Occipital lobe (tissue), 2 donors: ENCODE measurements around the gene CEP164. TPM values are rescaled to one million over a fixed set of nuclear protein-coding genes. Genes with fewer than 3 reads are reported as not detected.
"Not testable (repeated sequence)": the region's sequence is repeated elsewhere in the genome, so short reads cannot be mapped to it uniquely, and the experiment has no call there.

Experiments used
- DNase-seq: peaks from one replicate; lab custom pipeline; 2025; lab: John Stamatoyannopoulos, UW
- total RNA-seq: library from RNA; depleted of rRNA; stranded (reverse); fragments of >200 nt; gene quantifications from one replicate; pipeline ENCODE4 v1.2.3, GENCODE V29; 2014

The CEP164 gene
- total RNA-seq, 1 donor from 2014 or later, result 19.5 TPM

DNA sequence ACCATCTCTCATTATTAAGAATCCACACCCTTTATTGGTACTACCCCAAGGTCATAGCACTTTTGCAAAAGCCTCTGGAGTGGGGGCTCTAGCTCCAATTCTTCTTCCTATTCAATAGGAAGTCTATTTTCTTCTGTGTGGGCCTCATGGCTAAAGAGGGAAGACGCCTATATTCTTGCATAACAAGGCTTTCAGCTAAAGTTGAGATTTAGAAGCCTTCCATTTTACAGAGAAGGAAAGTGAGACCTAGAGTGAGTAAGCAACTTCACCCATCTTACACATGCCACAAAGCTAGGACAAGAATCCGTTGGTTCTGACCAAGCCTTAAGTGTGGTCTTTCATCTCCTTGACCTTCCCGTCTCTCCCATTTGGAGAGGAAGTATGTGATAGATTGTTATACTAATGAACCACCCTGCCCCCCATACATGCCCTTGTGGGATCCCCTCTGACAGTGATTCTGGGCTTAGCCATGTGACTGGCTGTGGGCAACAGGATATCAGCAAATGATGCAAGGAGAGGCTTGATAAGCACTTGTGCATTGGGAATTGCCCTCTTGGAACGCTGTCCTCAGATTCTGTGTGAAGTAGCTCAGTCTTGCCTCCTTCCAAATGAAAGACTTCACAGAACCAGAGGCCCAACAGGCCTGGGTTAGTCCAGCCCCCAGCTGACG, 23.9 kb upstream of the CEP164 start:
- DNase-seq, result no peak

DNA sequence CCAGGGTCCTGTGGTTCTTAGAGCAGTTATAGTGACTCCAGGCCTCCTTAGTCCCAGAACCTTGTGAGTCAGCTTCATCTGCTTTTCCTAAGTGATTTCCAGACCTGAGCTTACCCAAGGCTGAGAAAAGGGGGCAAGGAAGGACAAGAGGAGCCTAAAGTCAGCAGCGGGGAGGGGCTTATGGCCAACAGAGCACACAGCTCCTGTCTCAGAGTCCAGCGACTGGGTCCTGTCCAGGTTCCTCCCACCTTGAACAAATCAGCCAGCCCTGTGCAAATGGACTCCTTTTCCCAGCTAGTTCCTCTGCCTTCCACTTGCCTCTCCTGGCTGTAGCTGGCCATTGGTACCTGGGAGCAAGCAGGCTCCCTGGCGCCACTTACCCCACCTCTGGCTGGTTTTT, 22.5 kb upstream of the CEP164 start:
- no peak for DNase-seq

DNA sequence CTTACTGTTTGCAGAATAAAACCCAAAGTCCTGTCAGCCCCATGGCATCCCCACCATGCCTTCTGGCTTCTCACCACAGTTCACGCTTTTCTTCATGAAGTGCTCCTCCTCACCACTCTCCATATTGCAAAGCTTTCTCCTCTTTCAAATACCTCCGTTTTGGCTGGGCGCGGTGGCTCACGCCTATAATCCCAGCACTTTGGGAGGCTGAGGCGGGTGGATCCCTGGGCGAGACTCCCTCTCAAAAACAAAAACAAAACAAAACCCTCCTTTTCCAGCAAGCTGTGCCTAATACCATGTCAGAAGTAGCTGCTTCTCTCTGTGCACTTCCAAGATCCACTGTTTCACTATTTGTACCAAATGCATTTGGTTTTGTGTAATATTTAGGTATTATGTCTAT, 18.3 kb upstream of the CEP164 start:
- no peak for DNase-seq

DNA sequence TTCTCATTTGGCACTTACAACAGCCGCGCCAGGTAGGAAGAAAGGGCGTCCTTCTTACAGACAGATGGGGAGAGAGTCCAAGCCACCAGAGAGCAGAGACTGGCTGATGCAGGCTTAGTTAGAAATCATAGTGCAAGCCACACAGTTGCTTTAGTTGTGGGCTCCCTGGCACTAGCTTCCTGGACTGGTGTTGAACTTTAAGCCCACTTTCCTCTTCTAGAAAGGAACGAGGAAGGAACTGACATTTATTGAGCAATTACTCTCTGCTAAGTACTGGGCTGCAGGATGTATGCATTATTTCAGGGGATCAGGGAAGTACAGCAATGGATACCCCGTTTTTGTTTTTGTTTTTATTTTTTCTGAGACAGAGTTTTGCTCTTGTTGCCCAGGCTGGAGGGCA, 14.6 kb upstream of the CEP164 start:
- DNase-seq, result no peak

DNA sequence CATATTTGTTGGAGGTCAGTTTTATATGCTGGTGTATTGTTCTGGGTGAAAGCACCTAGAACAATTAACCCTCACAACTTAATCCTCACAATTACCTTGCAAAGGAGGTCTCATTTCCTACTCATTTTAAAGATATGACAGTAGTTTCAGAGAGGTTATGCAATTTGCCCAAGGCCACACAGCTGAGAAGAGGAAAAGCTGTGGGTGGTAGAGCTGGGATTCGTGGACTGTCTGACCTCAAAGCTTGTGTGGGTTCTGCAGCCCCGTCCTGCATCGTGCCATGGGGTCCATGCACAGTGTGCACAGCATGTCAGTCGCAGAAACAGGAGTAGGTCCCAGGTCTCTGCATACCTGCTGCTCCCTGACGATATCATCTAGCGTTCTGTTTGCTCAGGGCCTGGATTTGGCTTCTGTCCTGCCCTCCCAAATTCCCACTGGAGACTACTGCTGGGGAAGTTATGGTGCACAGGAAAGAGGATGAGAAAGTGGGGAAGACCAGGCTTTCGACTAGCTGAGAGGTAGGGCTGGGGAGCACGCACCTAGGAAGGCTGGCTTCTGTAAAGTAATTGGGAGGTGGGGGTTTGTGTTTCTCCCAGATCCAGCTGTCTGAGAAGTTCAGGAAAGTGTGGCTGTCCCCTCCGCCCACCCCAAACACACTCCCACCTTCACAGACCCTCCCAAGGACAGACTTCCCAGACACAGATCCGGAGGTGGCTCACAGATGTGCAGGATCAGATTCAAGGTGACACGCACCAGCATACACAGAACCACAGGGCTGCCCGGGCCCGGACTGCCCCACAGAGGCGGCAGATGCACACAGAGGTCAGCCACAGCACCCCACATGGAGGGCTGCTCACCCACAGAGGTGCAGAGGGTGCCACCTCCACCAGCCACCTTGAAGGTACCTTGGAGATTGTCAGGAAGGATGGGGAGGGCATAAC, 13.6 kb upstream of the CEP164 start:
- DNase-seq, result no peak

DNA sequence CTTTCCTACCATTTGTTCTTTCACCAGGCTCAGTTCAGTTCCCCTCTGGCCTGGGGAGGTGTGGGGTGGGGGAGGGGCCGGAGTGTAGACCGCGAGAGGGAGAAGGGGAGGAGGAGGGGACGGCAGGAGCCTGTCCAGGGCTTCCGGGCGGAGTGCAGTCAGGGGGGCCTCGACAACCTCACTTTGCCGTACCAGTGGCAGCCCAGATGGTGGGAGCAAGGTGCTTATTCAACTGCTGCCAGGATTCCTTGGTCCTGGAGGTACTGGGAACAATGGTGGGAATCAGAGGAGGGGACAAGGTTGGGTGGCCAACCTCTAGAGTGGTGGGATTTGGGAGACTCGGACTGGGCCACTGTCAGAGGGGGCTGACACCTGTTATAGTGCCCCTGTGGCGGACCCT, 12.8 kb upstream of the CEP164 start:
- no peak for DNase-seq

DNA sequence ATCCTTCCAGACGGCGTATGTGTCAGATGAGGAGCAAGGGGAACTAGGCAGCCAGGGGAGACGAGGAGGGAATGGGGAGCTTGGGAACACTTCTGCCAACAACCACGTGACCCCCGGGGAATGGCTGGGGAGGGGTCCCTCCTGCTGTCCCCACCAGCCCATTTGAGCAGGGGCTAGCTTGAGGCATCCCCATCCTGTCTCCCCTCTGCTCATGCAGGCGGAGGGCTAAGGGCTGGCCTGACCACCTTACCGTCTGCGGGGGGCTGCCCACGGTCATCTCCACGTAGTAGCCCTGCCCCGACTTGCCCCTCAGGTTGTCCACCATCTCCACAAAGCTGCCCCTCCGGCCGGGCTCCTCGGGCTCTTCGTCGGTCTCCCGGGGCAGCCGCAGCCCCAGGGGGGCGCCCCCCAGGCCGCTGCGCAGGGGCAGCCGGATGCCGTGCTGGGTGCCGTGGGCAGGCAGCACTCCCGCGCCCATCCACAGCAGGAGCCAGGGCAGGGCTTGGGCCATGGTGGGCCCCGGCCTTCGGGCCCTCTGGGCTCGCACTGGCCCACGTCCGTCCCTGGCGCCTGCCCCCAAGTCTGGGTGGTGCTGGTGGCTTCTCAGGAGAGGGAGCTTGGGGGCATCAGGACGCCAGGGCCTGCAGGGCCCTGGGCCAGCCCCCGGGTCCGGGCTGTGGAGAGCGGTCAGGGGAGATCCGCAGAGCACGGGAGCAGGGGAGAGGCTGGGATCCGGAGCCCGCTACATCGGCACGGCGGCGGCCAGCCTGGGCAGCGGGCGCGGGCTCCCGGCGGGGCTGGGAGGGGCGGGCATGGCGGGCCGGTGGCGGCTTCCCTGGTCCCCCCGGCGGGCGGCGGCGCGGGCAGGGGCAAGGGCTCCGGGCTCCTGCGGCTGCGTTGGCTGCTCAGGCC, 12.1 kb upstream of the CEP164 start:
- DNase-seq, result no peak

DNA sequence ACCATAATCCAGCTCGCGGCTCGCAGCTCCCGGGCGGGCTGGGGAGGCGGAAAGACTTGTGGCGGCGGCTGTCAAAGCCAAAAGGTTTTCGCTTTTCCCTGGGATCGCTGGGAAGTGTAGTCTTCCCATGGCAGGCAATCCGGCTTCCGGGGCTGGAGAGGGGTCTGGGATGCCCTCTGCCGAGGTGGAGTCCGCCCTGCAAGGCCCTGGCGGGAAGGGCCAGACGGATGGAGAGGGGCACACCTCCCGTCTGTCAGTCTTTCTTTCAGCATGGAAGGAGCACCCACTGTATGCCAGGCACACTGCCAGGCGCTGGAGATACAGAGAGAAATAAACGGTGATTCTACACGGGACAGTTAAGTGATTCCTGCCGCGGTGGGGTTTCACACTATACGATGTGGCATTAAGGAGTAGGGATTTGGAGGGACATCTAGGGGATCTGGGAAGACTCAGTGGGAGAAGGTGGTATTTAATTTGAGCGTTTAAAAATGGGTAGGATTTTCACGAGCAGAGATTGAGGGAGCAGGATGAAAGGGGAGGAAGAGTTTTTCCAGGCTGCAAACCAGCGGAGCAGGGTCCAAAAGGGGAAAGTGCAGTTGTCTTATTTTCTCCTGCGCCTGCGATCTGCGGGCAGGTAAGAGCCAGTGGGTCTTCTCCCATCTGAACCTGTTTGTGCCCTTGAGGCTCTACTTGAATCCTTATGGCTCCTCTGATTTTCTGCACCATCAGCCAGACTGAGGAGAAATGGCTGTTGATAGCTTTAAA, 11.3 kb upstream of the CEP164 start, which contains the start of gene BACE1:
BACE1 (minus strand) TSS at position 60 of the 765 bp plus-strand sequence. CDS start 461 bp downstream, outside the sequence.
- peak; percentile 87 for DNase-seq

DNA sequence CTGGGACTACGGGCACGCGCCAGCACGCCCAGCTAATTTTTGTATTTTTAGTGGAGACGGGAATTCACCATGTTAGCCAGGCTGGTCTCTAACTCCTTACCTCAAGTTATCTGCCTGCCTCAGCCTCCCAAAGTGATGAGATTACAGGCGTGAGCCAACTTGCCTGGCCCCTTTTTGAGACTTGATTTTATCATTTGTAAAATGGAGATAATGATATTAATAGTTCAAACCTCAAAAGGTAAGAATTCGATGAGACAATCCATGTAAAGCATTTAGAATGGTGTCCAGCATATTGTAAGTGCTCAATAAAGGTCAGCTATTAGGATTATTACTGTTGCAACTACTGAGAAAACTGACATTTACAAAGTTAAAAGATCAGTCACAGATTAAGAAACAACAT, 8.9 kb upstream of the CEP164 start:
- no peak for DNase-seq

DNA sequence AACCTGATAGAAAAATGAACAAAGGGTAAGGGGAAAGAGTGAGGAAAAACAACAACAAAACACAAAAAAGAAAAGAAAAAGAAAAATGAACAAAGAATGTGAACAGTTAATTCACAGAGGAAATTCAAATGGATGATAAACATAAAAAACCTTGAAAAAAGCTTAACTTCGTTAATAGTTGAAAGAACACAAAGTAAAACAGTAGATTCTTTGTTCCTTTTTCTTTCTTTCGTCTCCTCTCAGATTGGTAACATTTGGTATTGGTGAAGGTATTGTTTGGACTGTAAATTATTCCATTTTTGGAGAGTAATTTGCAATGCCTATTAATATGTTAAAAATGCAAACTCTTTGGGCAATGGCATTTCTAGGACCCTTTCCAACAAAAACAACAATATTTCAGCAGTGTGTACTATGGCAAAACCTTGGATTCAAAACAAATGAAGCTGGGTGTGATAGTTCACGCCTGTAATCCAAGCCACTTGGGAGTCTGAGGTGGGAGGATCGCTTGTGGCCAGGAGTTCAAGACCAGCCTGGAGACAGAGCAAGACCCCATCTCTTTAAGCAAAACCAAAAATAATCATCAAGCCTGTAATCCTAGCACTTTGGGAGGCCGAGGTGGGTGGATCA, 8.3 kb upstream of the CEP164 start:
- no peak for DNase-seq

DNA sequence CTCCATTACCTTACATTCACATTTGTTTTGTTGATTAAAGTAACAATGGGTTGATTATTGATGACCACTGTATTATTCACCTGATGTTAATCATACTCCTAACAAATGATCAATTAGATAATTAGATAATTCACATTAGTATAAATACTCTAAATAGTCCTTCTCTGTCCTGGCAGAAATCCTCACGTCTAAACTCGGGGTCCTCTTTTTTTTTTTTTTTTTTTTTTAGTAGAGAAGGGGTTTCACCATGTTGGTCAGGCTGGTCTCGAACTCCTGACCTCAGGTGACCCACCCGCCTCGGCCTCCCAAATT, 443 bp upstream of the CEP164 start:
- not testable (repeated sequence) for DNase-seq

DNA sequence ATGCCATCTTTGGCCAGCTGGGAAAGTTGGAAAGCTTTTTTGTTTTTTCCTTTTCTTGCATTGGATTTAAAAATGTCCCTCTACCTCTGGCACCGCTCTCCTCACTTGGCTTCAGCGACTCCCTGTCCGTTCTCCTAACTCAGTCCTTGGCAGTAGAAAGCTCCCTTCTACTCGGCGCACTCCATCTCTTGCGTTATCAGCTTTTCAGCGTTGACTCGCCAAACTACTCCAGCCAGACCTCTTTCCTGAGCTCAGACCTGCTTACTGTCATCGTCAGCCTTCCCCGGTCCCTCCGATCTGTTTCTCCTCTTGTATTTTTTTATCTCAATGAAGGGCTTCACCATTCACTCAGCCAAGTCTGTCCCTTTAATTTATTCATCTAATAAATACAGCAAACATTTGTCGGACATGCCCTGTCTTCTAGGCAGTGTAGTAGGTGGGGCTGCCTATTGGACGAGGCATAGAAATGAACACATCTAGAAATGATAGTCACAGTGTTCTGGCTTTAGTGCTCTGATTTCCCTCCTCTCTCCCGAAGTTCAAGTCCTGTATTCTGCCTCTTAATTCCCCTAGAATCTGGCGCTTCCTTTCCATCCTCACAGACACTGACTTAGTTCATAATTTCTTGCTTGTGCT, 839 bp downstream of the CEP164 start:
- no peak for DNase-seq

DNA sequence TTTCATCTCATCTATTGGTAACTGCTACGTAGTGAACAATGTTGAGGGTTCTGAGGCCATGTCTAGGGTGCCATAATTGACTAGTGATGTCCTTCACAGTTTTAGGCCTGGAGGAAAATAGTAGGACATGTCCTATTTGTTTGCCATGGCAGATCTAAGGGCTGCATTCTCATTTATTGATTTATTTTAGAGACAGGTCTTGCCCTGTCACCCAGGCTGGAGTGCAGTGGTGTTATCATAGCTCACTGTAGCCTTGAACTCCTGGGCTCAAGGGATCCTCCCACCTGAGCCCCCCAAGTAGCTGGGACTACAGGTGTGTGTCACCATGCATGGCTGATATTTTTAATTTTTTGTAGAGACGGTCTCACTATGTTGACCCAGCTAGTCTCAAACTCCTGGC, 5.2 kb downstream of the CEP164 start:
- no peak for DNase-seq

DNA sequence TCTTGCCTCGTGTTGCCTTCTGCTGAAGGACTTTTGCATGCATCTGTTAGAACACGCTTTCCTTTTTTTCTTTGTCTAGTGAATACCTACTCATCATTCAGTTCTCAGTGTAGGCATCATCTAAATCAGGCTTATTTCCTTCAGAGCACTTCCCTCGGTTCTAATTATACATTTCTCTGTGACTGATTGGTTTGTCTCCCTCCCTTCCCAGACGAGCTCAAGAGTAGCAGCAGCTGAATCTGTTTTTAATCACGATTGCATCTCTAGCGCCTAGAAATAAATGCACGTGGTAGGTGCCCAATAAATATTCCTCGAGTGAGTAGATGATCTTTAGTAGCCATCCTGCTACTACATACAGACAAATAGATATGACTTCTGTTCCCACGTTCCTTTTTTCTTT, 6.3 kb downstream of the CEP164 start:
- DNase-seq, result no peak

DNA sequence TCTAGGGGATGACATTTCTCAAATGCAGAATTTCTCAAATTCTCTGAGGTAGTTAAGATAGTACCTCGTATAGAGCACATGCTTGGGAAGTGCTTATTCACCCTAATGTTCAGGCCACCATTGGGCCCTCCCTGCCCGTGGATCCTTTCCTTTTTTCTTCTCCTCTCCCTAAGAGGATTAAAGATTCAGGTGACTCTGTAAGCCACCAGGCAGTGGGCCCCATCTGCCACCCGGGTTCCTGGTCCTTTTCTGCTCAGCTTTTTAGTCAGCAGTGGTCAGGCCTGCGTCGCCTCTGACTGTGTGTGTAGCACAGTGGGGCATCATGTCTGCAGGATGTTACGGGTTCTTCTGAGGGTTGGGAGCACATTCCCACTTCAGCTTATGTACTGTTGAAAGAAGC, 7.2 kb downstream of the CEP164 start:
- DNase-seq, result no peak

DNA sequence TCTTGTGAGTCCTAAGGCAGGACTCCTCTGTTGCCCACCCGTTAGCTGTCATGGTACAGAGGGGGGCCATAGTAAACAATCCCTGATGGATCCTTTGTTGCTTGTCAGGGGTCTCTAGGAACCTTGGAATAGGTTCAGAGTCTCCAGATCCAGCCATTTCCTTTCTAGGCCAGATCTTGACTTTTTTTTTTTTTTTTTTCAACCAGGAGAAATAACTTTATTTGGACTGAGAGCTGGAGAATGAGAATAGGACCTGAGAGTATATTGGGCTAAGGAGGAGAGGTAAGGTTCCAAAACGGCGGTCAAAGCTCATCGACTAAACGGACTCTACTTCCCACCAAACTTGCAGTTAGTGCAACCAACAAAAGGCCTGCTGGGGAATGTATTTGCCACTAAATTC, 7.7 kb downstream of the CEP164 start:
- no peak for DNase-seq

DNA sequence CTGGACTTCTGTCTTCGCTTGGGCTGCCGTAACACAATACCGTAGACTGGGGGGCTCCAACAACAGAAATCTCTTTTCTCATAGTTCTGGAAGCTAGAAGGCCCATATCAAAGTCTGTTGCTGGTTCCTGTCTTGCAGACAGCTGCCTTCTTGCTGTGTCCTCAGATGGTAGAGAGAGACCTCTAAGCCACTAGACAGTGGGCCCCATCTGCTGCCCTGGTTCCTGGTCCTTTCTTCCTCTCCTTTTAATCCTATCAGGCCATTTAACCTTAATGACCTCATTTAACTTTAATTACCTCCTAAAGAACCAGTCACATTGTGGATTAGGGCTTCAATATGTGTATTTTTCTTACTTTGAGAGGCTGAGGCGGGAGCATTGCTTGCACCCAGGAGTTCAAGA, 9.4 kb downstream of the CEP164 start:
- DNase-seq, result no peak

DNA sequence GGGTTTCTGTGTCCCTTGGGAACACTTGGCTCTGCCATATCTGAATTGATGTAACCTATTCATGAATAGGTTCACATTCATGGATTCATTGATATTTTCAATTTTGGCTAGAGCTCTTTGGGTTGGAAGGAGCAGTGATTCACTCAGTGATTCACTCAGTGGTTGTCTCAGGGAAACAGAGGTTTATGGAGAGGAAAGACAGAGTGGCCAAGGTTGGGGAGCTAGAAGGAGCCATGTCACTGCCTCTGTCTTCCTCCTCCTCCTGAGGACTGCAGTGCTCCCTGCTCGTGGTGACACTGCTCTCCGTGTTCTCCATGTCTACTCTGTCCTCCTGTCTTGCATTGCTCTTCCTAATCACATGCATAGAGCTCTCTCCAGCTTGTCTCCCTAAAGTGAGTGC, 17.4 kb downstream of the CEP164 start:
- DNase-seq, result no peak

DNA sequence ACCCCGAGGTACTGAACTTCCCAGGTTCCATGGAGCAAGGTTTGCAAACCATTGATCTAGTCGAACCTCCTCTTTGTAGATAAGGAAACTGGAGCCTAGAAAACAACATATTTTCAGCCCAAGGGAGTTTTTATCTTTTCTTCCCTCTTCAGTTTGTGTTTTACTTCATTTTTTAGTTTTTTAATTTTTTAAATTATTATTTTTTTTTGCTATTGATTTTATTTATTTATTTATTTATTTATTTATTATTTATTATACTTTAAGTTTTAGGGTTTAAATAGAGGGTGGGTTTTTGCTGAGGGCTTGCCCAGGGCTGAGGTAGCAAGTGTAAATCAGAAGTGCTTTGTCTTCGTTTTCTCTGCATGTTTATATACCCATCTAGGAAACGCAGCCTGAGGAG, 26.9 kb downstream of the CEP164 start:
- no peak for DNase-seq
